HepG2 (cell line): ENCODE measurements around the gene TMCC1. TPM values are rescaled to one million over a fixed set of nuclear protein-coding genes. Genes with fewer than 3 reads are reported as not detected.

Experiments
- ATAD3A ChIP-seq: sonication (generic); formaldehyde crosslinking; IDR thresholded peaks from 2 replicates; pipeline ENCODE4 v1.4.0; 2020; ENCODE audit warnings: missing genetic modification reagents
- BRD4 ChIP-seq: sonication (generic); formaldehyde crosslinking; IDR thresholded peaks from 2 replicates; pipeline ENCODE4 v1.4.0; 2020; ENCODE audit warnings: missing genetic modification reagents
- CBFB ChIP-seq: sonication (generic); formaldehyde crosslinking; IDR thresholded peaks from 2 replicates; pipeline ENCODE4 v1.4.0; 2020; ENCODE audit warnings: missing genetic modification reagents
- CENPBD1 ChIP-seq: sonication (generic); formaldehyde crosslinking; IDR thresholded peaks from 2 replicates; pipeline ENCODE4 v1.8.0; 2022; ENCODE audit warnings: missing genetic modification reagents, low read depth, mild to moderate bottlenecking, borderline replicate concordance
- CHD2 ChIP-seq: IDR thresholded peaks from 2 replicates; pipeline ENCODE4 v1.6.1; 2011; ENCODE audit warnings: low read depth, low read length, improper control_type of control experiment
- CREM ChIP-seq, 2 experiments: sonication (generic) in 1 of 2; formaldehyde crosslinking in 1 of 2; IDR thresholded peaks; 2 replicates each; pipeline versions ENCODE4 v1.4.0 to v1.6.1; 2016 to 2020; ENCODE audit warnings: antibody characterized with exemption in 1 of 2, mild to moderate bottlenecking in 1 of 2, missing genetic modification reagents in 1 of 2
- HDAC6 ChIP-seq: fragments of 200-600 bp; sonication (generic); IDR thresholded peaks from 2 replicates; pipeline ENCODE4 v1.7.0; 2017; ENCODE audit warnings: mild to moderate bottlenecking, antibody characterized with exemption, low read length, low read depth
- IRF2 ChIP-seq: IDR thresholded peaks from 2 replicates; pipeline ENCODE4 v1.6.1; 2018; ENCODE audit warnings: missing genetic modification reagents, missing compliant biosample characterization
- MTA1 ChIP-seq: sonication (generic); formaldehyde crosslinking; IDR thresholded peaks from 2 replicates; pipeline ENCODE4 v1.4.0; 2020; ENCODE audit warnings: missing genetic modification reagents, mild to moderate bottlenecking, borderline replicate concordance
- SAFB2 ChIP-seq: sonication (generic); formaldehyde crosslinking; IDR thresholded peaks from 2 replicates; pipeline ENCODE4 v1.5.1; 2020; ENCODE audit warnings: missing genetic modification reagents, low read depth, mild to moderate bottlenecking, borderline replicate concordance
- SMC3 ChIP-seq: IDR thresholded peaks from 2 replicates; pipeline ENCODE4 v1.6.1; 2011; ENCODE audit warnings: low read length, improper control_type of control experiment
- SRF ChIP-seq: IDR thresholded peaks from 2 replicates; pipeline ENCODE4 v1.6.1; 2011; ENCODE audit warnings: mild to moderate bottlenecking, low read depth, low read length, moderate library complexity
- ZBTB49 ChIP-seq: sonication (generic); formaldehyde crosslinking; IDR thresholded peaks from 2 replicates; pipeline ENCODE4 v1.4.0; 2020; ENCODE audit warnings: missing genetic modification reagents, borderline replicate concordance
- ZFP36L1 ChIP-seq: sonication (generic); formaldehyde crosslinking; IDR thresholded peaks from 2 replicates; pipeline ENCODE4 v1.8.0; 2022; ENCODE audit warnings: mild to moderate bottlenecking, missing genetic modification reagents, moderate library complexity
- ZNF207 ChIP-seq: fragments of 450-650 bp; IDR thresholded peaks from 2 replicates; pipeline ENCODE4 v1.6.1; 2016; ENCODE audit warnings: antibody characterized with exemption, borderline replicate concordance
- ZNF251 ChIP-seq: sonication (generic); formaldehyde crosslinking; IDR thresholded peaks from 2 replicates; pipeline ENCODE4 v1.9.0; 2021; ENCODE audit warnings: mild to moderate bottlenecking, missing genetic modification reagents
- polyA plus RNA-seq, 8 experiments: library from polyadenylated mRNA; depleted of rRNA in 3 of 8; stranded (reverse) in 7 of 8; unstranded in 1 of 8; fragments of >200 nt; fragmentation: Illumina TruSeq in 4 of 8; extraction: Trizol in 4 of 8; gene quantifications; 2 replicates each; pipeline versions ENCODE4 v1.2.1 to v1.2.3, GENCODE V29; 2011 to 2016; ENCODE audit warnings: low read depth in 4 of 8, missing spikeins in 1 of 8, mixed read lengths in 1 of 8; ENCODE audit not compliant: insufficient read depth in 1 of 8
- total RNA-seq, 5 experiments: library from RNA; depleted of rRNA; stranded (reverse); fragments of >200 nt; fragmentation: Illumina TruSeq; extraction: Trizol; gene quantifications; 2 replicates each; pipeline ENCODE4 v1.2.3, GENCODE V29; 2016; ENCODE audit warnings: low read depth in 1 of 5
- TF ChIP-seq, protein P1 (sequence below): sonication (generic); formaldehyde crosslinking; IDR thresholded peaks from 2 replicates; pipeline ENCODE4 v1.4.0; 2020; ENCODE audit warnings: mild to moderate bottlenecking, missing genetic modification reagents
- TF ChIP-seq, protein P2 (sequence below): sonication (generic); formaldehyde crosslinking; IDR thresholded peaks from 2 replicates; pipeline ENCODE4 v1.4.0; 2020; ENCODE audit warnings: missing genetic modification reagents
- TF ChIP-seq, protein P3 (sequence below): sonication (generic); formaldehyde crosslinking; IDR thresholded peaks from 2 replicates; pipeline ENCODE4 v1.5.0; 2020; ENCODE audit warnings: missing genetic modification reagents, mild to moderate bottlenecking, borderline replicate concordance
- TF ChIP-seq, protein P4 (sequence below): sonication (generic); formaldehyde crosslinking; IDR thresholded peaks from 2 replicates; pipeline ENCODE4 v1.4.0; 2020; ENCODE audit warnings: missing genetic modification reagents

Gene TMCC1
- total and polyA plus RNA-seq, 2 of the 13 experiments (the other 11 are each of a cell fraction or from before 2014, with no cell fraction given) = 12.1 to 264 TPM

- TF ChIP-seq, protein P1, sequence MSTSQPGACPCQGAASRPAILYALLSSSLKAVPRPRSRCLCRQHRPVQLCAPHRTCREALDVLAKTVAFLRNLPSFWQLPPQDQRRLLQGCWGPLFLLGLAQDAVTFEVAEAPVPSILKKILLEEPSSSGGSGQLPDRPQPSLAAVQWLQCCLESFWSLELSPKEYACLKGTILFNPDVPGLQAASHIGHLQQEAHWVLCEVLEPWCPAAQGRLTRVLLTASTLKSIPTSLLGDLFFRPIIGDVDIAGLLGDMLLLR (CRISPR knock-in tag) = peak; percentile 52; the same call in 1 of the 2 replicates
- TF ChIP-seq HDAC6 = no peak
- TF ChIP-seq, protein P2, sequence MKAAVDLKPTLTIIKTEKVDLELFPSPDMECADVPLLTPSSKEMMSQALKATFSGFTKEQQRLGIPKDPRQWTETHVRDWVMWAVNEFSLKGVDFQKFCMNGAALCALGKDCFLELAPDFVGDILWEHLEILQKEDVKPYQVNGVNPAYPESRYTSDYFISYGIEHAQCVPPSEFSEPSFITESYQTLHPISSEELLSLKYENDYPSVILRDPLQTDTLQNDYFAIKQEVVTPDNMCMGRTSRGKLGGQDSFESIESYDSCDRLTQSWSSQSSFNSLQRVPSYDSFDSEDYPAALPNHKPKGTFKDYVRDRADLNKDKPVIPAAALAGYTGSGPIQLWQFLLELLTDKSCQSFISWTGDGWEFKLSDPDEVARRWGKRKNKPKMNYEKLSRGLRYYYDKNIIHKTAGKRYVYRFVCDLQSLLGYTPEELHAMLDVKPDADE (CRISPR knock-in tag) = no peak; the same call in 1 of the 2 replicates
- TF ChIP-seq BRD4 (CRISPR knock-in tag) = no peak
- TF ChIP-seq SRF = no peak
- TF ChIP-seq CHD2 = no peak
- no peak; the same call in 1 of the 2 replicates for TF ChIP-seq ZBTB49 (CRISPR knock-in tag)
- TF ChIP-seq, protein P3, sequence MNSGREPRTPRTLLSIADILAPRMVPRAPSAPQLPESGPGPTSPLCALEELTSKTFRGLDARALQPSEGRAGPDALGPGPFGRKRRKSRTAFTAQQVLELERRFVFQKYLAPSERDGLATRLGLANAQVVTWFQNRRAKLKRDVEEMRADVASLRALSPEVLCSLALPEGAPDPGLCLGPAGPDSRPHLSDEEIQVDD = no peak
- no peak for TF ChIP-seq CENPBD1 (CRISPR knock-in tag)
- TF ChIP-seq ZNF207 = no peak
- no peak for TF ChIP-seq CBFB (CRISPR knock-in tag)
- TF ChIP-seq CREM (IDR thresholded peaks at IDR 0.05) = no peak
- TF ChIP-seq CREM (CRISPR knock-in tag; IDR thresholded peaks at IDR 0.05) = no peak
- no peak; the same call in 1 of the 2 replicates for TF ChIP-seq SAFB2 (CRISPR knock-in tag)
- no peak for TF ChIP-seq IRF2 (CRISPR knock-in tag)
- no peak for TF ChIP-seq ZNF251 (CRISPR knock-in tag)
- TF ChIP-seq MTA1 (CRISPR knock-in tag) = peak; percentile 55; the same call in 1 of the 2 replicates
- no peak for TF ChIP-seq SMC3
- TF ChIP-seq ATAD3A (CRISPR knock-in tag) = no peak
- TF ChIP-seq ZFP36L1 = 0 out of 2 replicates have a peak, but pooled peaks have one; percentile 26
- TF ChIP-seq, protein P4, sequence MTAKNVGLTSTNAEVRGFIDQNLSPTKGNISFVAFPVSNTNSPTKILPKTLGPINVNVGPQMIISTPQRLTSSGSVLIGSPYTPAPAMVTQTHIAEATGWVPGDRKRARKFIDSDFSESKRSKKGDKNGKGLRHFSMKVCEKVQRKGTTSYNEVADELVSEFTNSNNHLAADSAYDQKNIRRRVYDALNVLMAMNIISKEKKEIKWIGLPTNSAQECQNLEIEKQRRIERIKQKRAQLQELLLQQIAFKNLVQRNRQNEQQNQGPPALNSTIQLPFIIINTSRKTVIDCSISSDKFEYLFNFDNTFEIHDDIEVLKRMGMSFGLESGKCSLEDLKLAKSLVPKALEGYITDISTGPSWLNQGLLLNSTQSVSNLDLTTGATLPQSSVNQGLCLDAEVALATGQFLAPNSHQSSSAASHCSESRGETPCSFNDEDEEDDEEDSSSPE (CRISPR knock-in tag) = no peak; the same call in 1 of the 2 replicates
Observed at GRCh38 chr3:129892857-129893580, 492 bp downstream of the TMCC1 start (continued).
